Ovary (tissue), 9 donors: ENCODE data around the gene TUBGCP5. TPM values are rescaled to one million over a fixed set of nuclear protein-coding genes. Genes with fewer than 3 reads are reported as not detected.

Experiments used
- DNase-seq, 5 donors: peaks; one replicate each; pipeline ENCODE4 v3.0.0-alpha.2; 2019 to 2020
- H3K27ac ChIP-seq, 2 donors: fragments of 200-600 bp; one replicate each; pipeline versions ENCODE4 v1.5.1 to v1.8.0; 2019 to 2022
- H3K27me3 ChIP-seq: fragments of 200-600 bp; one replicate; pipeline ENCODE4 v1.8.0; 2022
- H3K36me3 ChIP-seq: fragments of 200-600 bp; sonication (generic); one replicate; pipeline ENCODE4 v1.5.1; 2019
- H3K4me1 ChIP-seq: one replicate; pipeline ENCODE4 v1.8.1; 2013; ENCODE audit warnings: mild to moderate bottlenecking, moderate library complexity; ENCODE audit not compliant: insufficient read depth
- H3K4me3 ChIP-seq: fragments of 200-600 bp; sonication (generic); one replicate; pipeline ENCODE4 v1.5.1; 2017
- H3K9me3 ChIP-seq, 2 donors: fragments of 200-600 bp in 1 of 2; sonication (generic) in 1 of 2; one replicate each; pipeline versions ENCODE4 v1.5.1 to v1.8.1; 2013 to 2019; ENCODE audit warnings: mild to moderate bottlenecking in 1 of 2, moderate library complexity in 1 of 2
- EP300 ChIP-seq: sonication (generic); formaldehyde crosslinking; IDR thresholded peaks from one replicate; pipeline ENCODE4 v1.6.1; 2017; ENCODE audit warnings: antibody characterized with exemption
- POLR2A ChIP-seq: fragments of 450-650 bp; IDR thresholded peaks from one replicate; pipeline ENCODE4 v1.6.1; 2017; ENCODE audit warnings: antibody characterized with exemption, mild to moderate bottlenecking, moderate library complexity
- WGBS, 3 donors: extraction: QIAGEN DNeasy Blood & Tissue Kit in 1 of 3; methylation state at CpG; one replicate each; pipeline versions ENCODE4 v1.1.5 to v1.1.7; 2013 to 2017; 5-methylcytosine and 5-hydroxymethylcytosine counted together
- intact Hi-C, 4 donors: fragments of 100-400 bp; cut with DNase I; formaldehyde crosslinking; loops; one replicate each; pipeline versions ENCODE4 v1.11.0 to v1.15.1; 2022 to 2023
- polyA plus RNA-seq, 2 donors: library from polyadenylated mRNA; stranded (reverse); fragments of 200-250 nt in 1 of 2; fragments of 350-450 nt in 1 of 2; fragmentation: Illumina TruSeq in 1 of 2; extraction: RNeasy Lipid Tissue Mini Kit (QIAGEN cat#74804) in 1 of 2; gene quantifications; one replicate each; pipeline ENCODE4 v1.2.3, GENCODE V29; 2013 to 2014
- total RNA-seq, 7 donors: library from RNA; depleted of rRNA in 2 of 7; stranded (reverse); fragments of >200 nt in 2 of 7; fragmentation: NEBNext Ultra II Directional in 3 of 7; extraction: Animal tissue kit (Norgen Biotek cat#: 25700) in 3 of 7; gene quantifications; one replicate each; pipeline versions ENCODE4 v1.1.0 to v1.2.4, GENCODE V29; 2016 to 2023
- TF ChIP-seq, protein P1 (sequence below), 3 donors: fragments of 450-650 bp in 2 of 3; fragments of 200-600 bp in 1 of 3; IDR thresholded peaks; one replicate each; pipeline versions ENCODE4 v1.5.1 to v1.8.0; 2016 to 2022; ENCODE audit warnings: antibody characterized with exemption in 3 of 3, mild to moderate bottlenecking in 1 of 3
- donor health status: DM: no; HTN: no; CAD: no; lungs with moderate emphysema.
- donor health status: DM: no; HTN: no; CAD: no.
- donor health status: Bipolar disorder and iron deficiency.
- donor health status: DM: yes; HTN: yes; CAD: no.
- donor health status: DM: no; HTN: no; CAD: no.
- donor health status: DM: yes; HTN: yes; CAD: no.

TUBGCP5 gene
- total and polyA plus RNA-seq, 9 donors: 8.5 to 25.6 (median 16.1) TPM

DNA sequence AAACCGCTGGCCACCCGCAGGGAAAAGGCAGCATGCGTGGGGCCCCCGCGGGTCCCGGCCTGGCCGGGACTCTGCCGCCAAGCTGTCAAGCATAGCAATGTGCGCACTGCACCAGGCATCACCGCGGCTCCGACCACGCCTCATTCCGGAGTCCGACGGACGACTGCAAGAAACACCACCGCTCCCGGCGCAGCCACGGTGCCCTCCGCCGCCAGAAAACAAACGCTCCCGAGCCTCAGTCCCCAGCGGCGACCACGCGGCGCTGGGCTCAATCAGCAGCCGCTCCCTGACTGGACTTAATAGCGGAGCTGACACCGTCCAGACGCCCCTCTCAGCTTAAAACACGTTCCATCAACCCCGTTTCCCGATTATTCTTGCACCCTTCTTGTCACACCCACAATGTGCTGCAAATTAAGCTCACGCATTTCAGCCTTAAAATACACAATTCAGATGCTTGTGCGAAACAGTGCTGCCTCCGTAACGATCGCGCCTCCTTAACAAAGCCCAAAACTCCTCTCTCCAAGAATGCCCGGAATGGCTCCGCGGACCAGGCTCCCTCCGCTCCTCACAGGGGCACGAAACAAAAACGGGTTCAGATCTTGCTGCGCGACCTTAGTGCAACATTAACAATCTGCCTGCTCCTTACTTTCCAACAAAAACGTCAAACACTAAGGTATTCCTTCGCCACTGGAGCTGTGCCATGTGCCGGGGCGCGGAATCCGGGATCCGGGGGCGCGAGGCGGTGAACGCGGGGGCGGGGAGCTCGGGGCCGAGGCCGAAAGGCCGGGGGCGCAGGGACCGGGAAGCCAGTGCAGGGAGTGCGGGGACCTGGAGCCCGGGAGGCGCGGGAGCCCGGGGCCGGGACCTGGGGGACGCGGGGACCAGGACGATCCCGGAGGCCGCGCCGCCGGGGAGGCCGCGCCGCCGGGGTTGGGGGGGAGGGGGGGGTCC, 59.9 kb downstream of the TUBGCP5 start:
- Histone ChIP-seq H3K4me1 (peaks cover 5% of the 10 kb centered on the region), H3K4me3 (peak overlapping the region; percentile 57), H3K27me3 (no peaks in the 10 kb centered on the region), H3K9me3 (no peaks in the 10 kb centered on the region), H3K36me3 (no peaks in the 10 kb centered on the region), H3K27ac (peak overlapping the region; percentile 18 to 37)
- WGBS, 3 donors: 0 to 1% (median 0%) methylated on average over 78 to 88 of the region's 88 CpGs
- TF ChIP-seq EP300 (no peak), POLR2A (no peak)
- TF ChIP-seq, protein P1, sequence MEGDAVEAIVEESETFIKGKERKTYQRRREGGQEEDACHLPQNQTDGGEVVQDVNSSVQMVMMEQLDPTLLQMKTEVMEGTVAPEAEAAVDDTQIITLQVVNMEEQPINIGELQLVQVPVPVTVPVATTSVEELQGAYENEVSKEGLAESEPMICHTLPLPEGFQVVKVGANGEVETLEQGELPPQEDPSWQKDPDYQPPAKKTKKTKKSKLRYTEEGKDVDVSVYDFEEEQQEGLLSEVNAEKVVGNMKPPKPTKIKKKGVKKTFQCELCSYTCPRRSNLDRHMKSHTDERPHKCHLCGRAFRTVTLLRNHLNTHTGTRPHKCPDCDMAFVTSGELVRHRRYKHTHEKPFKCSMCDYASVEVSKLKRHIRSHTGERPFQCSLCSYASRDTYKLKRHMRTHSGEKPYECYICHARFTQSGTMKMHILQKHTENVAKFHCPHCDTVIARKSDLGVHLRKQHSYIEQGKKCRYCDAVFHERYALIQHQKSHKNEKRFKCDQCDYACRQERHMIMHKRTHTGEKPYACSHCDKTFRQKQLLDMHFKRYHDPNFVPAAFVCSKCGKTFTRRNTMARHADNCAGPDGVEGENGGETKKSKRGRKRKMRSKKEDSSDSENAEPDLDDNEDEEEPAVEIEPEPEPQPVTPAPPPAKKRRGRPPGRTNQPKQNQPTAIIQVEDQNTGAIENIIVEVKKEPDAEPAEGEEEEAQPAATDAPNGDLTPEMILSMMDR (IDR thresholded peaks at IDR 0.05): no peak
- DNase-seq: peak; percentile 26 to 73 (median 61)
- intact Hi-C loops: no loop called here

DNA sequence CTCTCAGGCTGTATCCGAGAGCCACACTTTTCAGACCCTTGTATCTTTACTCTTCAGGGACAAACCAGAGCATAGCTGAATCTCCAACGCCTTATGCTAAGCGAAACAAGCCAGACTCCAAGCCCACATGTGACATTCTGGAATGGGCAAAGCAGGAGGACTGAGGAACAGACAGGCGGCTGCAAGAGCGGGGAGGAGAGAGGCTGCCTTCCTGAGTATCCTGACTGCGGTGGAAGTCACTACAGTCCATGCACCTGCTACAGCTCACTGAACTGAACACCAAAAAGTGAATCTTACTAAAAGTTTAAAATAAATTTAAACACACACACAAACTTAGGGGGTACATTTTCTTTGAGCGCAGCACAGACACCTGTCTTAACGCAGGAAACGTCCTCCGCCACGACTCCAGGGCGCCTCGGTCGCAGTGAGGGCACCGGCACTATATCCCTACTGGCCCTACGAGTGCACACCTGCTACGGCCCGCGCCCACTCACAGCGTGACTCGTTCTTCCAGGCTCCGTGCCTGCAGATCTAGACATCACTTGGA, 60.6 kb downstream of the TUBGCP5 start:
- TF ChIP-seq, protein P1 (IDR thresholded peaks at IDR 0.05): no peak
- TF ChIP-seq POLR2A (no peak), EP300 (no peak)
- H3K4me1 ChIP-seq: peaks cover 5% of the 10 kb centered on the region
- H3K9me3 ChIP-seq: no peaks in the 10 kb centered on the region
- no peaks in the 10 kb centered on the region for H3K36me3 ChIP-seq
- intact Hi-C loops: no loop called here
- no peak overlapping the region for H3K27ac ChIP-seq
- H3K27me3 ChIP-seq: no peaks in the 10 kb centered on the region
- WGBS, 3 donors: 17 to 19% (median 17%) methylated on average over 22 of the region's 22 CpGs
- H3K4me3 ChIP-seq: peak overlapping the region; percentile 57
- DNase-seq: no peak

DNA sequence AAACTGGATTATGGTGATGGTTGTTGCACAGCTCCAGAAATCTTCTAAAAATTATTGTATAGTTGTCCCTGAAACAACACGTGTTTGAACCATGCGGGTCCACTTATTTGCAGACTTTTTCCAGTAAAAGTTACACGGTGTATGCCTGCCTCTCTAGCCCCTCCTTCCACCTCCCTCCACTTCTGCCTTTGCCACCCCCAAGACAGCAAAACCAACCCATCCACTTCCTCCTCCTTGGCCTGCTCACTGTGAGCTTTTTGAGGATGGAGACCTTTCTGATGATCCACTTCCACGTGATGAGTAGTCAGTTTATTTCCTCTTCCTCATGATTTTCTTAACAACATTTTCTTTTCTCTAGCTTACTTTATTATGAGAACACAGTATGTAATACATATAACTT, 64.6 kb downstream of the TUBGCP5 start:
- Histone ChIP-seq H3K9me3 (no peaks in the 10 kb centered on the region), H3K4me1 (peaks cover 5% of the 10 kb centered on the region), H3K36me3 (no peaks in the 10 kb centered on the region), H3K27ac (no peak overlapping the region), H3K4me3 (no peak overlapping the region), H3K27me3 (no peaks in the 10 kb centered on the region)
- no peak for DNase-seq
- 72 to 77% (median 76%) methylated on average over 4 of the region's 4 CpGs for WGBS, 3 donors
- intact Hi-C loops: no loop called here
- TF ChIP-seq, protein P1 (IDR thresholded peaks at IDR 0.05): no peak
- TF ChIP-seq EP300 (no peak), POLR2A (no peak)

DNA sequence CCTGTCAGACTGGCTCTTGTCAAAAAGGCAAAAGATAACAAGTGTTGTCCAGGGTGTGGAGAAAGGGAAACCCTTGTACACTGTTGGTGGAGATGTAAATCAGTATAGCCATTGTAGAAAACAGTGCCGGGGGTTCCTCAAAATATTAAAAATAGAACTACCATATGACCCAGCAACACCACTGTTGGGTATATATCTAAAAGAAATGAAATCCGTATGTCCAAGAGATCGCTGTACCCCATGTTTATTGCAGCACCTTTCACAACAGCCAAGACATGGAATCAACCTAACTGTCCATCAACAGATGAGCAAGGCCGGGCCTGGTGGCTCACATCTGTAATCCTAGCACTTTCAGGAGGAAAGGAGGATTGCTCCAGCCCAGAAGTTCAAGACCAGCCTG, 65.4 kb downstream of the TUBGCP5 start:
- TF ChIP-seq POLR2A (no peak), EP300 (no peak)
- TF ChIP-seq, protein P1 (IDR thresholded peaks at IDR 0.05): no peak
- Histone ChIP-seq H3K4me1 (peaks cover 4% of the 10 kb centered on the region), H3K9me3 (no peaks in the 10 kb centered on the region), H3K27me3 (no peaks in the 10 kb centered on the region), H3K4me3 (no peak overlapping the region), H3K36me3 (no peaks in the 10 kb centered on the region), H3K27ac (no peak overlapping the region)
- WGBS, 3 donors: 83 to 90% (median 88%) methylated on average over 4 of the region's 4 CpGs
- no peak for DNase-seq
- intact Hi-C loops: no loop called here
